Measurements from ENCODE around the gene ETNPPL.

ETNPPL gene

GRCh38 chr4:108694423-108694822 is 68.4 kb downstream of the ETNPPL start:
- DNase-seq: no peak

- DNase-seq: no peak
Observed at GRCh38 chr4:108693819-108694218, 69.0 kb downstream of the ETNPPL start.

- DNase-seq: no peak
Observed at GRCh38 chr4:108693211-108693610, 69.6 kb downstream of the ETNPPL start.

Measured in NCI-H1694 treated with DMSO at 0.1 percent for 48 hours (cell line).